Stimulated activated naive CD8-positive, alpha-beta T cell treated with anti-CD3 and anti-CD28 coated beads, Interleukin-15, Interleukin-2, amounts not matched to agents 100 U/mL and 50 U/mL, for 24 hours (primary cell): Measurements from ENCODE around the gene GGT7.
"Not testable (repeated sequence)": the region's sequence is repeated elsewhere in the genome, so short reads cannot be mapped to it uniquely, and the experiment has no call there.

Experiments used
- ATAC-seq: fragments of 150-1000 bp; cut with Tn5 transposase; one replicate; pipeline ENCODE4 v1.10.0; 2021
- DNase-seq: peaks from one replicate; pipeline ENCODE4 v3.0.0; 2021

Gene GGT7

DNA sequence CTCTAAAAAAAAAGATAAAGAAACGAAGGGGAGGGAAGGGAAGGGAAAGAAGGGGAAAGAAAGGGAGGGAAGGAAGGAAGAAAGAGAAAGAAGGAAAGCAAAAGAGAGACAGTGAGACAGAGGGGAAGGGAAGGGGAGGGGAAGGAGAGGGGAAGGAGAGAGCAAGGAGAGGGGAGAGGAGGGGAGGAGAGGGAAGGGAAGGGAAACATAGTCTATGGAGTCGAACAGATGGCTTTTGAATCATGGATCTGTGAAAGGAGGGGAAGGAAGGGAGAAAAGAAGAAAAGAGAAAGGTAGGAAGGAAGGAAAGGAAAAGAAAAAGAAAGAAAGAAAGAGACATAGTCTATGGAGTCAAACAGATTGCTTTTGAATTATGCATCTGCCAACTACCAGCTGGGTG is 30.5 kb downstream of the GGT7 start:
- no peak for DNase-seq
- no peak for ATAC-seq

DNA sequence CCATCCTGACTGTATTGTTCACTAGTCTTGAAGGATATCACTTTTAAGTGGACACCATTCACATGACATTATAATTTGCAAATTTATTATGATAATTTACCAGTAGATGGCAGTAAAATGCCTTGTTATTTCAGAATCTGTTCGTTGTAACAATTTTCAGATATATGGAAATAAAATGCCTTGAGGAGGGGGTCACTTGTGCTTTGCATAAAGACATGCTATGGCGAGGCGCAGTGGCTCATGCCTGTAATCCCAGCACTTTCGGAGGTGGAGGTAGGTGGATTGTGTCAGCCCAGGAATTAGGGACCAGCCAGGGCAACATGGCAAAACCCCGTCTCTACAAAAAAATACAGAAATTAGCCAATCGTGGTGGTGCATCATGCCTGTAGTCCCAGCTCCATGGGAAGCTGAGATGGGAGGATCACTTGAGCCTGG is 38.2 kb downstream of the GGT7 start:
- DNase-seq (no peak), ATAC-seq (no peak)

DNA sequence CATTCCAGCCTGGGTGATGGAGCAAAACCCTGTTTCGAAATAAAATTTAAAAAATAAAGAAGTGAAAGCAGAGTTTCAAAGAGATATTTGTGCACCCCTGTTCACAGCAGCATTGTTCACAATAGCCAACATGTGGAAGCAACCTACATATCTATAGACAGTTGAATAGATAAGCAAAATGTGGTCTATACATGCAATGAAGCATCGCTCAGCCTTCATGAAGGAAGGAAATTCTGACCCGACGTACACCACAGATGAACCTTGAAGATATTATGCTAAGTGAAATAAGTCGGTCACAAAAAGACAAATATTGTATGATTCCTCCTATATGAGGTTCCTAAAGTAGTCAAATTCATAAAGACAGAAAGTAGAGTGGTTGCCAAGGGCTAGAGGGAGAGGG is 40.7 kb downstream of the GGT7 start:
- DNase-seq: no peak
- no peak for ATAC-seq

DNA sequence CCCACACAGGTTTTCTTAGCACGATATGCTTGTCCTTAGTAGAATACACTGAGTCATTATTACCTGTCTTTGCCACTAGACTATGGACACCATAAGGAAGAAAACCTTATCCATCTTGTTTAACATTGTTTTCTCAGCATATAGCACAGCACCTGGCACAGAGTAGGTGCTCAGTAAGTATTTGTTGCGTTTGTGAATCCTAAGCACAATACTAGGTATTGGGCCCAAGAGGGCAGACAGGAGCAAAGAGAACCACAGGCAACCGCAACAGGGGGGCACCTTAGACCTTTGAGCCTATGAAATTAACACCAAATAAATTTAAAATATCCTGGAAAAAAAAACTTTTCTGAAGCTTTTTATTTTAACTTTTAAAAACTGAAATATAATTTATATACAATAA is 43.5 kb downstream of the GGT7 start:
- DNase-seq (no peak), ATAC-seq (no peak)

DNA sequence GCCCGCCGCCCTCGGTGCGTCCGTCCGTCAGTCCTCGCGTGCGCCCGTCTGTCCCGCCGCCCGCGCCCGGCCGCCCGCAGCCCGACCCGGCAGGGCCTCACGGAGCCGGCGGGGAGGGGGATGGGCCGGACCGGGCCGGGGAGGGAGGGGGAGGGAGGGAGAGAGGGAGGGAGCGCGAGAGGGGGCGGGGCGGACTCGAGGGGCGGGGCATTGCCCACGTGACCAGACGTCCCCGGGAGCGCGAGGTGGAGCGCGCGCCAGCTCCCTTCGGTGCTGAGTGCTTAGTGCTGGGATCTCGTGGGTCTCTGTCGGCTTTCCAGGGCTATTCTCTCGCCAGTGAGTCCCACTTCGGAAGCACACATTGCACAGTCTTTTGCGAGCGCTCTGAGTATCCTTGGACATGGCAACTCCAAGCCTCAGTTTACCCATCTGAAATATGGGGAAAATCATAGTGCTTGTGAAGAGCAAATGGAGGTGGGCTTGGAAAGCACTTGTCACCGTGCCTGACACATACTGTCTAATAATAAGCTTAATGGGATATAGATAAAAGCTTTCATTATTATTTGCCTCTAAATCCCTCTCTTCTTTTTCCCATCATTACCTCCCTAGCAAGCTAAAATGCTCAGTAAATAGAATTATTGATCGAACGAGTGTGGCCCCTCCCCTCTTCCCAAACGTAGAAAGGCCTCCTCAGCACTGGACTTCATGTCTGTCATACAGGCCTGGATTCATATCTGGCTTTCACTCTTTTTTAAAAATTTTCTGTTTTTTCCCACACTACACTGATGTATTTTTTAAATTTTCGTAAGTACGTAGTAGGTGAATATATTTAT is 46.9 kb downstream of the GGT7 start, which contains the start of gene NCOA6:
NCOA6 (minus strand) TSS at position 122 of the 833 bp plus-strand sequence. CDS start 43,296 bp downstream, outside the sequence.
- peak; percentile 67 for ATAC-seq

DNA sequence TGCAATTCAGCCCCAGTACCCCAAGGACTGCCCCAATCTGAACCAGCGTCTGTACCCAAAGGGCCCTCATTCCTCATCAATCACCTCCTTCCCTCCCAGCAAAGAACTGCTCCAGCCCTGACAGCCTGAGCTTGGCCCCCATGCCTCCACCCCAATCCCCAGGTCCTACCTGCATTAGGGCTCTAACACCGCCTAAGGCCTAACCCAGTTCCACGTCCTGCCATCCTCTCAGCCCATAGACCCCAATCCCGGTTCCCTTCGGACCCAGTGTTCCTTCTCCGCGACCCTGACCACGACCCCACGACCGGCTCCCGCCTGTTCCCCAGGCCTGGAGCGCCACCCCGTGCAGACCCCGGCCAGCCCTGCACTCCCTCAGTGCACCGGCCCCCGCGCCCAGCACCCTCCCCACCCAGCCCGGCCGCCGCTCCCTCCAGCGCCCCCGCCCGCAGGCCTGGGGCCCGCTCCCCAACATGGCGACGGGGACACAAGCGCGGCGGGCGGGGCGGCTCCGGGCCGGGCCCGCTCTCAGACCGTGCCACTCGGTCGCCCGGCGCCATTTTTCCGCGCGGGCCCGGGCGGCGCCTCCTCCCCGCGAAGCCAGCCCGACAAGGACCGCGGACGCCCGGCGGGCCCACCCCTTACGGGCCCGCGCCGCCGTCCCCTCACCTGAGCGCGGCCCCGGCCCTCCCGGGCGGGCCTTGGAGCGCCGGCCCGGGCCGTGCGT is 47.7 kb downstream of the GGT7 start:
- ATAC-seq (peak; percentile 84), DNase-seq (peak; percentile 78)

More for the DNA sequence above, 46.9 kb downstream of the GGT7 start, which contains the start of gene NCOA6:
- peak; percentile 89 for DNase-seq

DNA sequence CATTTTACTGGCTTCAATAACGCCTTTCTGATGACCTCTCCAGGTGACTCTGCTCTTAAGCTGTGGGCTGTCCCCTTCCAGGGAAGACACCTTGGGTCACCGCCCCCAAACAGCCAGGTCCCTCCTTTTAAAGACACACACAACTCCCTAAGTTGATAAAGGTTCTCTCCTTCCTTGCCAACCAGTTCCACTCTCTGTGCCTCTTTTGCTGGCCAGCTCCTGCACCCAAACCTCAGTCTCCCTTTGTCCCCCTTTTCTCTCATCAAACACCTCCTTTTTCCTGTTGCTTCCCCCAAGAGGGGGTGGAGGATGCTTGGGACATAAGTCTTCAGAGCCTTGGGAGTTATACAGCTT is 48.2 kb downstream of the GGT7 start:
- DNase-seq: peak; percentile 78
- peak; percentile 78 for ATAC-seq

DNA sequence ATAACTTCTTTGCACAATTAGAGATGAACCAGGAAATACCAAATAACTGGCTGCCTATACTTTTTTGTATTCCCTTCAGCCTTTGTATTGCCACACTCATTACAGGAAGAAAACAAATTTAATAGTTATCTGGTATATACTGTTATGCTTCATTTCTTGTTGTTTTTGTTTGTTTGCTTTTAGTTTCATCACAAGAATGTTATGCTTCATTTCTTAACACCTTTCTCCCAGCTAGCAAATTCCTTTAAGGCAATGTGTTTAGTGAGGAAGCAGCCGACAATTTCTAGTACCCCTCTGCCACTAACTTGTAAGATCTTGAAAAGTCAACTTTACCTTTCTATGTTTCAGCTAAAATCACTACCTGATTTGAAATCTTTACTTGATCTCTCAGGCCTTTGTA is 48.6 kb downstream of the GGT7 start:
- DNase-seq: no peak
- ATAC-seq: no peak

DNA sequence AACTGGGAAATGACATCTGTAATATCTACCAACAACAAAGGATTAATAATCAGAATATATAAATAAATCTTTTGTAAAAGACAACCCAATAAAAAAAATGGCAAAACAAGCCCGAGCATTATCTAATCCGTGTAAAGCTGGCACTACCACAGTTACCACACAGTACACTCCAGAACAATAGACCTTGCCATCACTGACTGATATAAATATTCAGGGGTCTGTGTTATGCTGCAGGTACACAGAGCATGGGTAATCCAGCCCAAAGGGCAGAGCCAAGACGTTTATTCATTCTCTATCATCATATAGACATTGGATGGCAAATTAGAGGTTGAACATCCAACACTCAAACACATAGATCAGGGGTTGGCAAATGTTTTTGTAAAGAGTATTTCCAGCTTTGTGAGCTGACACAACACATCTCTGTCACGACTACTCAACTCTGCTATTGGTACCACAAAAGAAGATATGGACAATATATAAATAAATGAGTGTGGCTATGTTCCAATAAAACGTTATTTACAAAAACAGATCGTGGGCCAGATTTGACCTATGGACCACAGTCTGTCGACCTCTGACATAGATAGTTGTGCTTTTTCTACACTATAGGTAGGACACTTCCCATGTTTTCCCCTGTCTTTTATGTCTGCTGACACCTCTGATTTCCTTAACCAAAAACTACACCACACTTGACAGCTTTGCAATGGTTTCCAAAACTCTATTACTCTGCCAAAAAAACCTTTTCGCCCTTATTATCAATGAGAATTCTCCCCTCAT is 51.7 kb downstream of the GGT7 start:
- DNase-seq (no peak), ATAC-seq (no peak)

DNA sequence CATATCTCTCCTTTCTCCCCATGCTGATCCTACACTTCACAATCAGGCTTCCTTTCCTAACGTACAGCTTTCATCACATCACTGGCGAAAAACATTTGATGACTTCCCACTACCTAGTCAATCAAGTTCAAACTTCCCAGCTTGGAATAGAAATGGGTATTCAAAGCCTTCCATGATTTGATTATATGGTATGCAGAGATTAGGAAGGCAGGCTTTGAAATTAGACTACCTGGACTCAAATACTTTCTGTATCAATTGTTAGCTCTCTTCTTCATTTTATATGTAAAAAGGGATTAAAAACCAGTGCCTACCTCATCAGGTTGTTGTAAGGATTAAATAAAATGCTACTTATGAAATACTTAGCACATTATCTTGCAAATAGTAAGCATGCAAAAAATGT is 54.9 kb downstream of the GGT7 start:
- DNase-seq (no peak), ATAC-seq (no peak)

DNA sequence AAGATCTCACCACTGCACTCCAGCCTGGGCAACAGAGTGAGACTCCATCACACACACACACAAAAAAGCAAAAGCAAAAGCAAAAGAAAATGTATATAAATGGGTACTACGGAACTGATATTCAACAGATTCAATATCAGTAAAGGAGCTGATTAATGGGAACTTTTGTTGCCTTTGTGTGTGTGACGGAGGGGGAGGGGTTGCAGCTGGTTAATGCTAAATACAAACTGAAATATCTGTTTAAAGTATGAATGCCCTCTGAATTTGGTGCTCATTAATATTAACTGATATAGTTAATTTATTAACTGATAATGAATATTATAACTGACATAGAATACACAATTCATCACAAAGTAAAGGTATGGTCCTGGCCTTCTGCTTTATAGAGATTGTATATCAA is 55.6 kb downstream of the GGT7 start:
- no peak for ATAC-seq
- no peak for DNase-seq

DNA sequence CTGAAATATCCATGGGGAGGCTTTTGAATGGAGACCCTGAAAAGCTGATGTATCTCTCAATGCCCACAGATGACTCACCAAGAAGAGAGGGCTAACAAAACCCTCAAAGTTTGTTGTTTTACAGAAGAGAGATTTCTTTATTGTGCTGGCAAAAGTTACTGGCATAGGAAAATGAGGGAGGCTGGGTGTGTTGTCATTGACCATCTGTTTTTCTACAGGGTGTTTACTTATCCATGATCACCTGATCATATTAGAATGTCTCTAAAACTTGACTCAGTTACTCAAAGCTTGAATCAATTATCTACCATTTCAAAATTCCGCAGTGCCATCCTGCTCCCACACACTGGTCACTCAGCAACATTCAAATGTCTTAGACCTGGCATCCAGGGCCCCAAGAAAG is 57.0 kb downstream of the GGT7 start:
- no peak for DNase-seq

DNA sequence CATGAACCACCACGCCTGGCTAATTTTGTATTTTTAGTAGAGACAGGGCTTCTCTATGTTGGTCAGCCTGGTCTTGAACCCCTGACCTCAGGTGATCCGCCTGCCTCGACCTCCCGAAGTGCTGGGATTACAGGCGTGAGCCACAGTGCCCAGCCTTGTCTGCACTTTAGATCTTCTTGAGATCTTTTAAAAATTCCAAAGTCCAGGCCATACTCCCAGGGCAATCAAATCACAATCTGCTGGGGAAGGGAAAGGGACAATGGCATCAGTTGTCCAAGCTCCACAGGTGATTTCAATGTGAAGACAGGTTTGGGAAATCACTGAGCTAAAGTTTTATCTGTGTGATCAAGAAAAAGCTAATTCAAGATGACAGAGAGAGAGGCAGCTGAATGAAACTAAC is 64.1 kb downstream of the GGT7 start:
- no peak for DNase-seq
- ATAC-seq: no peak

More for the DNA sequence above, 57.0 kb downstream of the GGT7 start:
- no peak for ATAC-seq

DNA sequence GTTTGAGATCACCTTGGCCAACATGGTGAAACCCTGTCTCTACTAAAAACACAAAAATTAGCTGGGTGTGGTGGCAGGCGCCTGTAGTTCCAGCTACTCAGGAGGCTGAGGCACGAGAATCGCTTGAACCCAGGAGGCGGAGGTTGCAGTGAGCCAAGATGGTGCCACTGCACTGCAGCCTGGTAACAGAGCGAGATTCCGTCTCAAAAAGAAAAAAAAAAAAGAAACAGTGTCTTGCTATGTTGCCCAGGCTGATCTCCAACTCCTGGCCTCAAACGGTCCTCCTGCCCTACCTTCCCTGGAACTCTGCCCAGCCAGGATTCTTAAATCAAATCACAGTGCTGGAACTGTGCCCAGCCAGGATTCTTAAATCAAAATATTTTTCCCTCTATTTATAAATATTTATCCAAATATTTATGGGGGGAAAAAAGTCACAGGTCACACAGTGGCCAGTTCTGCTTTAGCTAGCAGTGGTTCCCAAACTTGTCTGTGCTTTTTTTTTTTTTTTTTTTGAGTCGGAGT is 64.7 kb downstream of the GGT7 start:
- not testable (repeated sequence) for DNase-seq, ATAC-seq

DNA sequence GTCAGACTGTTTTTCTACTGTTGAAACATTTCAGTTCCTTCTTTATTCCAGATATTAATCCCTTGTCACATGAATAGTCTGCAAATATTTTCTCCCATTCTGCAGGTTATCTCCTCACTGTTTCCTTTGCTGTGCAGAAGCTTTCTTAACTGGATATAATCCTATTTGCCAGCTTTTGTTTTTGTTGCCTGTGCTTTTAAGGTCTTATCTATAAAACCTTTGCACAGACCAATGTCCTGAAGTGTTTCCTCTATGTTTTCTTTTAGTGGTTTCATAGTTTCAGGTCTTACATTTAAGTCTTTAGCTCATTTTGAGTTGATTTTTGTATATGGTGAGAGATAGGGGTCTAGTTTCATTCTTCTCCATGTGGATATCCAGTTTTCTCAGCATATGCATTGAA is 66.4 kb downstream of the GGT7 start:
- DNase-seq (no peak), ATAC-seq (no peak)

DNA sequence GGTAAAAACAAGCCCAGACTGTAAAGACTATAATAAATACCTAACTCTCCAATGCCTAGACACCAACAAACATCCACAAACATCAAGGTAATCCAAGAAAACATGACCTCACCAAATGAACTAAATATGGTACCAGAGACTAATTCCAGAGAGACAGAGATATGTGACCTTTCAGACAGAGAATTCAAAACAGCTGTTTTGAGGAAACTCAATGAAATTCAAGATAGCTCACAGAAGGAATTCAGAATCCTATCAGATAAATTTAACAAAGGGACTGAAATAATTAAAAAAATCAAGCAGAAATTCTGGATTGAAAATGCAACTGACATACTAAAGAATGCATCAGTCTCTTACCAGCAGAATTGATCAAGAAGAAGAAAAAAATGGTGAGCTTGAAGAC is 73.8 kb downstream of the GGT7 start:
- ATAC-seq (no peak), DNase-seq (no peak)

DNA sequence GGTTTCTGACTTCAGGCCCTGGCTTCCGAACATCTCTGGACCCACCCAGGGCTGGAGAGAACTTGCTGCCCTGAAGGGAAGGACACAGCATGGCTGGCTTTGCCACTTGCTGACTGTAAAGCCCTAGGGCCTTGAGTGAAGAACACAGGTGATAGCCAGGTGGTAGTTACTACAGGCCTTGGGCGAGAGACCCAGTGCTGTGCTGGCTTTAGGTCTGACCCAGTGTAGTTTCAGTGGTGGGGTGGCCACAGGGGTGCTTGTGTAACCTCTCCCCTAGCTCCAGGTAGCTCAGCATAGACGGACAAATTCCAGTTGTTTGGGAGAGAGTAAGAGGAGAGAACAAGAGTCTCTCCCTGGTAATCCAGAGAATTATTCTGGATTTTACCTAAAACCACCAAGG is 74.3 kb downstream of the GGT7 start:
- no peak for ATAC-seq
- no peak for DNase-seq

DNA sequence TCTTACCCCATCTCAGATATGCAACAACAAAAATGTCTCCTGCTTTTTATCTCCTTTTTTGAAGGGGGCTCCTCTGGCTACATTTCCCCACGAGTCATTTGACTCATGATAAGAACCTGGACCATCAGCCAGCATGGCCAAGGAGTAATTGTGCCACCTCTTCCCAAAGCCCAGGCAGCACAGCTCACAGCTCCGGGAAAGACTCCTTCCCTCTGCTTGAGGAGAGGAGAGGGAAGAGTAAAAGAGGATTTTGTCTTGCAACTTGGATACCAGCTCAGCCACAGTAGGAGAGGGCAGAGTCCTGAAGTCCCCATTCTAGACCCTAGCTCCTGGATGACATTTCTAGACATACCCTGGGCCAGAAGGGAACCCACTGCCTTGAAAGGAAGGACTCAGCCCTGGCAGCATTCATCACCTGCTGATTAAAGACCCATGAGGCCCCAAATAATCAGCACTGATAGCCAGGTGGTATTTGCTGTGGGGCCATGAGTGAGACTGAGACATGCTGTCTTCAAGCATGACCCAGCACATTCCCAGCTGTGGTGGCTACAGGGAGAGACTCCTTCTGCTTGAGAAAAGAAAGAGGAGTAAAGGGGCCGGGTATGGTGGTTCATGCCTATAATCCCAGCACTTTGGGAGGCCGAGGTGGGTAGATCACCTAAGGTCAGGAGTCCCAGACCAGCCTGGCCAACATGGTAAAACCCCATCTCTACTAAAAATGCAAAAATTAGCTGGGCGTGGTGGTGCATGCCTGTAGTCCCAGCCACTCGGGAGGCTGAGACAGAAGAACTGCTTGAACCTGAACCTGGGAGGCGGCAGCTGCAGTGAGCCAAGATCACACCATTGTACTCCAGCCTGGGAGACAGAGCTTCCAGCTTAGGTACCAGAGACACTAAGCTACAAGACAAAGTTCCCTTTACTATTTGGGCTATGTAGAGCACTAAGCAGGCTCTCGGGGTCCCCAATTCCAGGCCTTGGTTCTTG is 75.4 kb downstream of the GGT7 start:
- no peak for DNase-seq
- ATAC-seq: no peak
